HG02938 (cell line): ENCODE data around the gene SLC22A17.

Experiments used
- ATAC-seq: cut with Tn5 transposase; IDR thresholded peaks from one replicate; pipeline ENCODE4 v1.9.1; 2021; ENCODE audit warnings: mild to moderate bottlenecking, moderate library complexity; ENCODE audit not compliant: unreplicated experiment

The SLC22A17 gene

DNA sequence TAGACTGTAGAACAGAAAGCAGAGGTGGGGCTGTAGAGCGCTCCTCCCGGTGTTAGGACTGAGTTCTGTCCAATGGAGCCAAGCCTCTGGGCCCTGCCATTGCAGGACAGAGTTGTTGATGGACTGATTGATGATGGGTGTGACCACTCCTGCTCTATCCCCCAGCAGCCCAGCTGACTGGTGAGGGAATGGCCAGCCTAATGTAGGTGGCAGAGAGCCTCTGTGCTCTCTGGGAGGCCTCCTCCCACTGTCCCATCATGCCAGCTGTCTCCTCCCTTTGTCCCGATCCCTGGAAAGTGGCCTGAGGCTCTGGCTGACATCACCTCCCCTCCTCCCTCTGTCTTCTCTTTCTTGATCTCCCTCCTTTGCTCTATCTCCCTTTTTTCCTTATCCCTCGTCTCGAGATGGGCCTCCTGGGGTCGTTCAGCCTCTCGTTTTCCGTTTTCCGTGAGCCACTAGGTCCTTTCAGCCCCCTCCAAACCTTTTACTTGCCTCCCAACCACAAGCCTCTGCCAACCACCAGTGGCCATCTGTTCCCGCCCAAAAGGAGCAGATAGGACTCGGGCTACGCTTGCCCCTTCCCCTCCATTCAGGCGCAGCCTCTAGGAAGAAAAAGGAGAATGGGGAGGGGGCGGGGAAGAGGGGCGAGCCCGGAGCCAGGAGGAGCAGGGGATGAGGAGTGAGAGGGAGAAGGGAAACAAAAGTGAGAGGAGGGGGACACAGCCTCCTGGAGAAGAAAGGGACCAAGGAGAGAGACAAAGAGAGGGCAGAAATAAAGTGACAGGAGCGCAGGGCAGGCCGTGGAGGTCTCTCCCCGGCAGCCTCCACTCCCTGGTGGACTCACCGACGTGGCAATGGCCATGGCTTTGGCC lies 11.7 kb upstream of the SLC22A17 start:
- no peak for ATAC-seq

DNA sequence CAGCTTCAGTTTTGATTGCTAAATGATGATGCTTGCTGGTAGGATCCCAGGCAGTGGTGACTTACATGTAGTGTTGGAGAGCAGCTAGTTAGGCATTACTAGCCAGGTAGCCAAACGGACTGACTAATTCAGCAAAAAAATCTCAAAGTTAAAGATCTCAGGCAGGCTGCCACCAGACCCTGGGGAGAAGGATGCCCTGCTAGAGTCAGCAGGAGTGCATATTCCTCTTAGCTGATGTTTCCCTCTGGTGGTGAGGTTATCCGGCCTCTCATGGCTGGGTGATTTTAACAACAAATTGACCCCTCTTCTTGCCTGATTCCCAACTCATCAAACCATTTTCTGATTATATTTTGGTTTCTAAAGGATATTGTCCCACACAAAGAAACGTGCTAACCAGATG lies 9.5 kb upstream of the SLC22A17 start:
- no peak for ATAC-seq

DNA sequence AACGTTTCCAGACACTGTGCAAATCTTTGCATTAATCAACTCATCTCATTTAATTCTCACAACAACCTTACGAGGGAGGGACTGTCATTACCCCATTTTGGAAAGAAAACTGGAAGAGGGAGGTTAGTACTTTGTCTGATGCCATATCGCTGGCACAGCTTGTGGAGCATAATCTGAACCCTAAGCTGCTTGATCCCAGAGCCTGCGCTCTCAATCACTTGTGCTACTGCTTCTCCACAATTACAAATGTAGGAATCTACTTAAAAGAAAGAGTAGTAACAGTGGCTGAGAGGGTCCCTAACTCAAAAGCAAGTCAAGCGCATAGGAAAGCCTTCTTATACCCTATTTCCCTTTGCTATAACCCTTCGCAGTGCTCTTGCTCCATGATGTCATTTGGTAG lies 9.1 kb upstream of the SLC22A17 start:
- no peak for ATAC-seq

DNA sequence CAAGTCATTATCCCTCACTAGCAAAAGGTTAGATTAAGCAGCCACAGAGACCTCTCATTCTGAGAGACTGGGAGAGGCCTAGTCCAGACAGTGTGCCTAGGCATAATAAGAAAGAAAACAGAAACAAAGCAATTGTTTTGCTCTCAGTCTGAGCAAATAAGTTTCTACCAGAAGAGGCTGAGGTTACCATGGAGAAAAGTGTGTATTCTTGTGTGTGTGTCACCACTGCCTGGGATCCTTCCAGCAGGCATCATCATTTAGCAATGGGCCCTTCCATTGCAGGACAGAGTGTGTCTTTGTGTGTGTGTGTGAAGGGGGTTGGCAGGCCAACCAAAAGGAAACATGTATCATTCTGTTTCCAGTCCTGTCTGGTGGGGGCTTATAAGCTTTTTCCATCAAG lies 8.6 kb upstream of the SLC22A17 start:
- ATAC-seq = no peak

DNA sequence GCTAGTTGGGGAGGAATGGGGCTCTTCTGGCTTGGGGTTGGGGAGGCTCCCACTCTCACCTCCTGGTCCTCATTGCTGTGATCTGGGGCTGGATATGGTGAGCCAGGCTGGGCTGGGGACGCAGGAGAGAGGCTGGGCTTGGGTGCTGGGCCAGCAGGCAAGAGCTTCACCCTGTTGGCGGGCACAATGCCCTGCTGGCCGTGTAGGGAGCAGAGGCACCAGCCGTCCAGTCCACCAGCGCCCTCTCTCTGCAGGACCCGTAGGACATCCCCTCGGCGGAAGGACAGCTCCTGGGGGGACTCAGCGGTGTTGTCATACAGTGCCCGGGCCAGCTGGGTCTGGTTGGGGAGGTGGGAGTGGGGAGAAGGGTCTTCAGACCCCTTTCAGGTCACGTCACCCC lies 7.8 kb upstream of the SLC22A17 start:
- no peak for ATAC-seq

DNA sequence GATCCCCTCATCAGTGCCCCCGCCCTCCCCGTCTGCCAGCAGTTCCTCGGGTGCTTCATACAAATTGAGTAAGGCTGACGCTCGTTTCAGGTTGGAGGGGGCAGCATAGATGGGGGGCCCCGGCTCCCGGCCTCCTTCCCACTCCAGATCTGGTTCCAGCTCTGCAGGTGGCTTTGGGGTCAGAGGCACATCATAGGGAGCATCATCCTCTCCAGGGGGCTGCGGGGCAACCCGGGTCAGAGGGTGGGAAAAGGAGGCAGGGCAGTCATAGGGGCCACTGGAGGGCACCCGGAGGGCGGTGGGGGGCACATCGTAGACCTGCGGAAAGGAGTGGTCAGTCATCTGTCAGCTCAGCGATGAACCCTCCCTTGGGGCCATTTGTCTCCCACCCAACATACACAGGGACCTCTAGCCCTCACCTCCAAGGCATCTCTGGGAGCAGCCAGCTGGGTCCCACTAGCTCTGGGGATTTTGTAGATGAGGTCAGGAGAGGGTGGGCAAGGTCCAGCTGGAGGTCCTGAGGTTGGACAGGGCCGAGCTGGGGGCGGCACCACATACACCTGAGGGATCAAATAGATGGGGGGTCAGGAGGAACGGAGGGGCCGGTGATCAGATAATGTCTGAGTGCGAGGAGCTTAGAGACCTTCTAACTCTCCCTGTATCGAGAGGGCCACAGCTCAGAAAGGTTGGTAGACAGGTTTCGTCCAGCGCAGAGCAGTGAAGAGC lies 7.2 kb upstream of the SLC22A17 start:
- ATAC-seq = no peak

DNA sequence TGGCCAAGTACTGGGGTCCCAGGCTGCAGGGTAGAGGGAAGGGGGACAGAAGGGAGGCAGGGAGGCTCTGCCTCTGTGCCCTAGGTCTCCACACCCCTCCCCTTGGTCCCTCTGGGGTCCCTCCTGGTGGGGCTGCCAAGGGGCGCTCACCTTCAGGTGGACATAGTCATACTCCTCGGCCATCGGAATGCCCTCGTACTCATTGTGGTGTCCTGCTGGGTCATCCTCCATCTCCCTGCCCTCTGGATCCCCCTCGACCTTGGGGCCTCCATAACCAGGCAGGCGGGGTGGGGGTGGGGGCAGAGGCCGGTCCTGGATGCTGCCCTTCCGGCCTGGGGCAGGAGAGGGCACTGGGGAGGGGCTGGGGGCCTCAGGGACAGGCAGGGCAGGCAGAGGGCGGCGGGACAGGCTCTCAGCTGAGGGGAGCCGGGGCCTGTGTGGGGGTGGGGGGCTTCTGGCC lies 6.5 kb upstream of the SLC22A17 start:
- ATAC-seq = no peak

DNA sequence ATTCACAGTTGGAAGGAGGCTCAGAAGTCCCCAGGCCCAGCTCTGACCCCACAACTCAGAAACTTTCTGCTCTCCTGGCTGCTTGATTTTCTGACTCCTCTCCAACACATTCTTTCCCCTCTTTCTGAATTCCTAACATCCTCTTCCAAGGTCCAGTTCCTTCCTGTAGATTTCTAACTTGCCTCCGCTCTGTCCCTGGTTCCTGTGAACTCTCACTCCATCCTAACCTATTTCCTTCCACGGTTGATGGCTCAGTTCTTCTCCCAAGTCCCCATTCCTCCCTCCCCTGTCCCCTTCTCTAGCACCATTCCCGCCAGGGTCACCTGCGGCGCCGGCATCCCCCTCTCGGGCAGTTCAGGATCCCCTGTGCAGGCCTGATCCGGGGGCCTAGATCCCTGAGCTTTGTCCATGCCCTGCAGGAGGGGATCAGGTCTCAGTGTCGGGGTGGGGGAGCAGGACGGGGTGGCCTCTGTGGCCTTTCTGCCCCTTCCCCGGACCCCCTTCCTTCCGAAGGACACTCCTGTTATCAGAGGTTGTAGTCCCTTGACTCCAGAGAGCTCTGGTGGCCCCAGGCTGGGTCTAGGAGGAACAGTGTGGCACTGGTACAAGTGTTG lies 6.0 kb upstream of the SLC22A17 start:
- ATAC-seq = no peak

DNA sequence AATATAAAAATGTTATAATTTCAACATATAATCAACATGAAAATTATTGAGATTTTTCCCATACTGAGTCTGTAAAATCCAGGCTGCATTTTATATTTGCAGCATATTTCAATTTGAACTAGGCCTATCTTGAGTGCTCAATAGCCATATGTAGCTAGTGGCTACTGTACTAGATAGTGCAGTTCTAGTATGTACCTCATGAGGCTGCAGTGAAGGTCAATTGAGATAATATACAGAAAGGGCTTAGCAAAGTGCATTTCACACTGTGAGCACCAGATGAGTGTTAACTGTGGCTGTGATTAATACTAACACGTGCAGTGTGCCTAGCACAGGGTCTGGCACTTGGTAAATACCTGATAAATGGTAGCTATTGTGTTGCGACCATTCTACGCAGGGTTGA lies 5.4 kb upstream of the SLC22A17 start:
- ATAC-seq = no peak

DNA sequence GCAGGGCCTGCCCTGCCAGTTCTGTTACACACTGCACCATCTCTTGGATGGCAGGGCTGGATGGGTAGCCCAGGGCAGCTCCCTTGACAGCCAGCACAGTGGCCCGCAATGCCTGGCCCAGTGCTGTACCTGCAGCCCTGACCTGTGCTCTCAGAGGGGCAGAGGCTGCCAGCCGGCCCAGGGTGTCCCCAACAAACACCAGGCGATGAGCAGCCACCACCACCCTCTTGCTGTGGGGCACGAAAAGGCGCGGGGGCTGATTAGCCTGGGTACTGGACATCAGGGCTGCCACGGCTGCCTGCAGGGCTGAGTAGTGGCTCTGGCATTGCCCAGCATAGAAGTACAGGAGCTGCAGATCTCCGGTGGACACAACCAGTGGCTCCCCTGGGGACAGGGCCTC lies 4.6 kb upstream of the SLC22A17 start:
- no peak for ATAC-seq

DNA sequence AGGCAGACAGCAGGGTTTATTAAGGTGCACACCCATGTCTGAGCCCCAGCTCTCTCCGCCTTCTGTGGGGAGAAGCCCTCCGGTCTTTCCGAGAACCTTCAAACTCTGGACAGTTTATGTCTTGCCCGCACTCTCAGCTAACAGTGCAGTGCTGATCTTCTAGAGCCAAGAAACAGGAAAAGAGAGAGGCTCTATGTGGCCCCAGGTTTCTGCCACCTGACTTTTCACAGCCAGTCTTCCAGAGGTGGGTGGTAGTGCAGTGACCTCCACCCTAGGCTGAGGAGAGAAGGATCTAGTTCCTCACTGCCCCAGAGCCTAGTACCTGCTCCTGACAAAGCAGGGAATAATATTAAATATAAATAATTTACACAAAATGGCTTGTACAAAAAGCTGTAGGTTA lies 4.0 kb upstream of the SLC22A17 start:
- no peak for ATAC-seq

DNA sequence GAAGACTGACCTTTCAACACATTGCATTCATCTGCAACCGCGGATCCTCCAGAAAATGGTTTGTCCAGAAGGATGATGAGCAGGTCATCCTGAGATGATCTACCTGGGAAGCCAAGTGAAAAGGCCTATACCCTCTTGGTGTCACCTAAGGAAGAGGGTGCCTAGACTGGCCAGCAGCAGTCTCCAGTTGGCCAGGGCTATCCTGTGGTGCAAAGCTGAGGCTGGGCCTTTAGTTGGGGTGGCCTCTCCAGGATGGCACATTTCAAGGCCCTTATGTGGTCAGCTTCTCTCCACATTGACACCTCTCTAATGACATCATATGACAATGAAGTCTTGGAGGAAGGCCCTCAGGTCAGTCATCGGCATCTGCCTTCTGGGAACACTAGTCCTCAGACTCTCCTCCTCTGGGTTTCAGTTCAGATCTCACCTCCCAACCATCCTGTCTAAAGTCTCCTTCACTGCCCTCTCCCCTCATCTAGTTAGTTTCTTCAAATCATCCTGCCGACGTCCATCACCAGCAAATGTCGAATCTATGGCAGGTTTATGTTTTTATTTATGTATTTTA lies 3.3 kb upstream of the SLC22A17 start:
- ATAC-seq = no peak

DNA sequence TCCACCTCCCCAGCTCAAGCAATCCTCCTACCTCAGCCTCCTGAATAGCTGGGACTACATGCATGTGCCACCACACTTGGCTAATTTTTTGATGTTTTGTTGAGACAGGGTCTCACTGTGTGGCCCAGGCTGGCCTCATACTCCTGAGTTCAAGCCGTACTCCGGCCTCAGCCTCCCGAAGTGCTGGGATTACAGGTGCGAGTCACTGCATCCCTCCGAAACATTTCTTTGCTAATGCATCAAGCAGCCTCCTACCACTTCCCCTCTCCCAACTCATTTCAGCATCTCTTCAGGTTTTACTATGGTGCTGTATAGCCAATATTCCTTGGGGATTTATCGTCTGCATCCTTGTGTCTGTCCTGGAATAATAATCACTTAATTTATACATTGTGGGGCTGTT lies 2.3 kb upstream of the SLC22A17 start:
- ATAC-seq = no peak

DNA sequence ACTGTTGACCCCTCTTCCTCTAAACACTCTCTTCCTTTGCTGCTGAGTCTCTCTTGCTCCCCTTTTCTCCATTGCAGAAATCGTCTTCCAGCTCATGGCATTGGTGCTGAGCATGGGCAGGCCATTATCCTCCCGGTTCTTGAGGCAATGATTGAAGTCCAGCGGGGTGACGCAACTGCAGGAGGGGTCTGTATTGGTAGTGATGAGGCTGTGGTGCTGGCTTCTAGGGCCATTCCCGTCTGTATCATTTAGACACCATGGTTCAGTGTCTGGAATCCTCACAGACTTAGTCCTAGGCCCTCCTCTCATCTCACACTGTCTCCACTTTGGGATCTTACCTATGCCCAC lies 720 bp upstream of the SLC22A17 start:
- no peak for ATAC-seq

DNA sequence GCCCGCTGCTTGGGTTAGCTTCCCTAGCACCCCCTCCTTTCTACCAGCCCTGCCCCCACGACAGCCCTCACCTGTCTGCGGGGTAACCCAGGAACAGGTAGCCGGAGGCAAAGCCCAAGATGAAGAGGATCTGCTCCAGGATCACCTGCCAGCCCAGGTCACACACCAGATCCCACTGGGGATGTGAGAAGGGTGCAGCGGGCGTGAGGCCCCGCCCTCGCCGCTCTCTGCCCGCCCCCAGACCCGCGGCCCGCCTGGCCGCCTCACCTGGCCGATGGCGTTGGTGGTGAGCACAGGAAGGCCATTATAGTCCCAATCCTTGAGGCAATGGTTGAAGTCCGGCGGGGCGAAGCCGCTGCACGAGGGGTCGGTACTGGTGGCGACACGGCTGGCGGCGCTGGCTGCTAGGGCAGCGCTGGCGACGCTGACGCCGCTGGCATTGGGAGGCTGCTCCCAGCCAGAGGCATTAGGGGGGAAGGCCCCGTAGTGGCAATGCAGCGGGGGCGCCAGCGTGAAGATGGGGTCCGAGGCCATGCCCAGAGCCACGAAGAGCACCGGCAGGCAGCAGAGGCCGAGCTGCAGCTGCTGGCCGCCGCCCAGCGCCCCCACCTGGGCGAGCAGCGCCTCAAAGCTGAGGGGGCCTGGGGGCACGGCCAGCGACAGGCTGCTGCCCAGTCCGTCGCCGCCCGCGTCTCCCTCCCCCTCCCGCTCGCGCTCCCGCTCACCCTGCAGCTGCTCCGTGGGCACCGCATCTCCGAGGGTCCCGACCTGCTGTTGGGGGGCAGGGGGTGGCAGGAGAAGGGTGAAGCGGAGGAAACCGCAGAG lies 794 bp downstream of the SLC22A17 start:
- no peak for ATAC-seq

DNA sequence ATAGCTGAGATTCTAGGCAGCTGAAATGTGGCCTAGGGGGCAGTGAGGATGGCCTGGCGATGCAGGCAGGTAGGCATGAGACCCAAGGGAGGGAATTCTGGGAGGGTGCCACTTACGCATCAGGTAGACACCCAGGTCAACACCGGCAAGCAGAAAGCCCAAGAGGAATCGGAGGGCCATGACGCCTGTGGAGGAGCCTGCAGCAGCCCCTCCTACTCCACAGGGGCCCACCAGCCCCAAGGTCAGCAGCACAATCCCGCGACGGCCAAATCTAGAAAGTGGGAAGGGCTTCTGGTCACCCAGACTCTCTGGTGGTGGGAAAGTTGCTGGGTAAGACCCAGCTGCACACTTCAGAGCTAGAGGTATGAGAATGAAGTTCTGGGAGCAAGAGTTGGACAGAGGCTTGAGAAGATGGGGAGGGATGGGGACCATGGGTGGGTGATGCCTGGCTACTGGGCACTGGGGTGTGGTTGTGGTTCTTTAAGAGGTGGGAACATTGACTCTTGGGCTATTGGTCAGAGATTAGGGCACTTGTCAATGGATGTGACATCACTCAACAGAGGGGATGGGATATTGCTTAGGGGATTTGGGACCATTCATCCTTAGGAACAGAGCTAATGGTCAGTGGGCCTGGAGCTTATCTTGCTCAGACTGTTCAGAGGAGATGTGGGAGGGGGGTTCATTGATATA lies 3.4 kb downstream of the SLC22A17 start:
- no peak for ATAC-seq

DNA sequence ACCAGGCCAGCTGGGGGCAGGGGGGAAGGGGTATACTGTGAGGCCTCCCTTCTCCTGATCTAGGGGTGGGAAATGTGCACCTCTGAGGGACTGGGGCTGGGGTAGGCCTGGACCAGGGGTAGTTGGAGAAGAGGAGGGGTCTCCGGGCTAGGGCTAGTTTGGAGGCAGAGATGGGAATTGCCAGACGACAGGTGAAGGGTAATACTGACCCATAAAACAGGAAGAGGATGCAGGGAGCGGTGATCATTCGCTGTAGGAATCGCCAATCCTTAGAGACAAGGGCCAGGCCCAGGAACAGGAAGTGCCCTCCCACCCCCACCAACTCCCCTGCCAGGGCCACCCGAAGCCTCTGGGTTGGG lies 4.4 kb downstream of the SLC22A17 start:
- ATAC-seq = no peak

DNA sequence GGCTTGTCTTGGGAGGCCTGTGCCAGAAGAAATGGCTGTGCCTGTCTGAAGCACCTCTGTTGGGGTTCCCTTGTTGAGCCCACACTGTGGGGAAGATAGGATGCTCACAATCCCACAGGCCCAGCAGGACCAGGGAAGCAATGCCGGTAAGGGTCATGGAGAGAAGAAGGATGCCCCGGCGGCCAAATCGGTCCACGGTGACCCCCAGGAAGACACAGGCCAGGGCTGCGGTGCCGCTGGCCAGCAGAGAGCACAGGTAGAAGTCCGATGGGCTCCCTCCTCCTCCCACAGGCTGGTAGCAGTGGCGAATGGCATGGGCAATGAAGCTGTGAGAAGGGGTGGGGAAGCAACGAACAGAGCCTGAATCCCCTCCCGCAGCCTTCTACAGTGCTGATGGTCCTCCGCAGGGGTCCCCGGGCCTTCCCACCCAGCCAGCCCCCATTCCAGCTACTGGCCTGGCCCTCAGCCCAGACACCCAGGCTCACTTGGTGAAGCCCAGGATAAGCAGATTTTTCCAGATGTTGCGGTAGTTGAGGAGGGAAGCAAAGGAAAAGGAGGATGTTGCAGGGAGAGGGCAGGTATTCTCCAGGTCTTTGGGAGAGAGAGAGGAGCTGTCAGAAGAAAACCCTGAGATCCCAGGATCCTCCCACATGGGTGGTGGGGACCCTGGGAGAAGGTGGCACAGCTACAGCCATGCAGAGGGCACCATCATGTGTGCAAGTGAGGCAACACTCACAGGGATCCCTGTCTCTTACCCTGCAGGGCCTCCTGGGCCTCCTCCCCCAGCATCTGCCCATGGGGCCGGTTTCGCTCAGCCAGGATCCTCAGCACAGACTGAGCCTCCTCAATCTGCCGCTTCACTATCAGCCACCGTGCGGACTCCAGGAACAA lies 5.0 kb downstream of the SLC22A17 start:
- ATAC-seq = no peak

DNA sequence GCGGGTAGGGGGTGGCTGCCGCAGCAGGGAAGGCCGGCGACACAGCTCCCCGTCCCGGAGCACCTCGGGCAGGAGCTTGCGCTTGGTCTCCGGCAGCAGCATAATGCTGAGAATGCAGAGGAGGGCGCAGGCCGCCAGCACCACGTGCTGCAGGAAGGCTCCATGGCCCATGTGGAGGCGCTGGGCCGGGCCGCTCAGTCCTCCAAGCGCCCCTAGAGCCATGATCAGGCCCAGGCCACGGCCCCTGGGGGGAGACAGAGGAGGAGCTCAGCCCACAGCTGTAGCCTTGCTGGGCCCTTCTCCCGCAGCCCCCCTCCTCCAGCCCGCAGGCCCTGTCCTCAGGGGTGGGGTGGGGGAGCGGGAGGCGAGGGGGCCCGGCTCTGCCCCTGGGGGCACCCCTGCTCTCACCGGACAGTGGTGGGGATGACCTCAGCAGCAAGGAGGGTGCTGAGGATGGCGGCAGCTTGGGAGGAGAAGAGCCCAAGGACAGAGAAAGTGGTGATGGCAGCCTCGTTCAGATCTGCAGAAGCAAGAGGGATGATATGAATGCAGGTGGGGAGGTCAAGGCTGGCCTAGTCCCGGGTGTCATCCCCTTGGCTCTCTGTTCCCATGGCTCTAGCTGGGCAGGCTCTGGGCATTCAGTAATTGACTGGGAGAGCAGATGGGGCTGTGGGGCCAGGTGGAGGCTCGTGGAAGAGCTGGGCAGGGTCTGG lies 5.8 kb downstream of the SLC22A17 start:
- no peak for ATAC-seq
